Stomach smooth muscle (tissue), 2 donors: ENCODE measurements around the gene MXRA8.
"Not testable (repeated sequence)": the region's sequence is repeated elsewhere in the genome, so short reads cannot be mapped to it uniquely, and the experiment has no call there.

Experiments
- H3K27ac ChIP-seq: one replicate; pipeline ENCODE4 v1.7.0; 2013; ENCODE audit warnings: mild to moderate bottlenecking, low read length, inconsistent platforms
- H3K27me3 ChIP-seq, 2 donors: one replicate each; pipeline ENCODE4 v1.7.0; 2013; ENCODE audit warnings: low read length in 2 of 2; ENCODE audit not compliant: insufficient read depth in 2 of 2, control insufficient read depth in 1 of 2
- H3K36me3 ChIP-seq, 2 donors: one replicate each; pipeline ENCODE4 v1.7.0; 2013; ENCODE audit warnings: low read length in 2 of 2; ENCODE audit not compliant: control insufficient read depth in 2 of 2, insufficient read depth in 2 of 2
- H3K4me1 ChIP-seq: one replicate; pipeline ENCODE4 v1.7.0; 2013; ENCODE audit warnings: low read length; ENCODE audit not compliant: control insufficient read depth, insufficient read depth
- H3K4me3 ChIP-seq, 2 donors: one replicate each; pipeline ENCODE4 v1.7.0; 2013; ENCODE audit warnings: low read length in 2 of 2
- H3K9ac ChIP-seq, 2 donors: one replicate each; pipeline ENCODE4 v1.7.0; 2013; ENCODE audit warnings: low read length in 2 of 2, mild to moderate bottlenecking in 1 of 2
- H3K9me3 ChIP-seq, 2 donors: one replicate each; pipeline ENCODE4 v1.7.0; 2013; ENCODE audit warnings: low read length in 2 of 2; ENCODE audit not compliant: control insufficient read depth in 2 of 2
- donor health status: healthy.
- donor health status: Pancreatic carcinoma.

The MXRA8 gene

GRCh38 chr1:1390675-1391074 is 32.3 kb upstream of the MXRA8 start:
- no peak overlapping the region for H3K27ac ChIP-seq
- peaks cover 6% of the 10 kb centered on the region for H3K4me1 ChIP-seq
- no peaks in the 10 kb centered on the region for H3K27me3 ChIP-seq
- peaks cover 76 to 85% of the 10 kb centered on the region in 2 donors for H3K36me3 ChIP-seq
- no peaks in the 10 kb centered on the region for H3K9me3 ChIP-seq
- H3K4me3 ChIP-seq = no peak overlapping the region
- H3K9ac ChIP-seq = no peak overlapping the region

- Histone ChIP-seq H3K9me3 (no peaks in the 10 kb centered on the region), H3K27me3 (no peaks in the 10 kb centered on the region), H3K9ac (no peak overlapping the region), H3K4me3 (no peak overlapping the region), H3K4me1 (no peaks in the 10 kb centered on the region), H3K36me3 (peaks cover 59 to 62% of the 10 kb centered on the region in 2 donors), H3K27ac (no peak overlapping the region)
These were observed 29.7 kb upstream of the MXRA8 start for GRCh38 chr1:1388078-1388472.

GRCh38 chr1:1387098-1388077 is 29.0 kb upstream of the MXRA8 start:
- H3K4me1 ChIP-seq = no peaks in the 10 kb centered on the region
- H3K9ac ChIP-seq = no peak overlapping the region
- no peak overlapping the region for H3K27ac ChIP-seq
- no peak overlapping the region for H3K4me3 ChIP-seq
- H3K36me3 ChIP-seq = peaks cover 52 to 56% of the 10 kb centered on the region in 2 donors
- H3K27me3 ChIP-seq = no peaks in the 10 kb centered on the region
- H3K9me3 ChIP-seq = no peaks in the 10 kb centered on the region

- H3K9ac ChIP-seq = no peak overlapping the region
- H3K27ac ChIP-seq = no peak overlapping the region
- peaks cover 43 to 44% of the 10 kb centered on the region in 2 donors for H3K36me3 ChIP-seq
- H3K4me1 ChIP-seq = no peaks in the 10 kb centered on the region
- H3K4me3 ChIP-seq = no peak overlapping the region
- H3K27me3 ChIP-seq = no peaks in the 10 kb centered on the region
- H3K9me3 ChIP-seq = no peaks in the 10 kb centered on the region
These were observed 27.6 kb upstream of the MXRA8 start for GRCh38 chr1:1385931-1386330.

- H3K4me3 ChIP-seq, H3K27ac ChIP-seq, H3K27me3 ChIP-seq, H3K4me1 ChIP-seq, H3K9ac ChIP-seq, H3K9me3 ChIP-seq: not testable (repeated sequence)
- peaks cover 38% of the 10 kb centered on the region in 2 donors for H3K36me3 ChIP-seq
These were observed 27.0 kb upstream of the MXRA8 start for GRCh38 chr1:1385339-1385738.

GRCh38 chr1:1381294-1381693 is 22.9 kb upstream of the MXRA8 start:
- Histone ChIP-seq H3K9ac (no peak overlapping the region), H3K4me1 (no peaks in the 10 kb centered on the region), H3K4me3 (no peak overlapping the region), H3K27me3 (no peaks in the 10 kb centered on the region), H3K9me3 (no peaks in the 10 kb centered on the region), H3K36me3 (peaks cover 6 to 11% of the 10 kb centered on the region in 2 donors), H3K27ac (no peak overlapping the region)

- Histone ChIP-seq H3K27me3 (no peaks in the 10 kb centered on the region), H3K4me3 (no peak overlapping the region), H3K4me1 (peaks cover 3% of the 10 kb centered on the region), H3K27ac (no peak overlapping the region), H3K9me3 (no peaks in the 10 kb centered on the region), H3K36me3 (peaks cover 2 to 7% of the 10 kb centered on the region in 2 donors), H3K9ac (no peak overlapping the region)
These were observed 22.5 kb upstream of the MXRA8 start for GRCh38 chr1:1380860-1381259.

- Histone ChIP-seq H3K9ac (no peak overlapping the region), H3K36me3 (peaks cover 7% of the 10 kb centered on the region in 2 donors), H3K27ac (no peak overlapping the region), H3K4me1 (peaks cover 20% of the 10 kb centered on the region), H3K27me3 (no peaks in the 10 kb centered on the region), H3K4me3 (no peak overlapping the region), H3K9me3 (no peaks in the 10 kb centered on the region)
These were observed 19.3 kb upstream of the MXRA8 start for GRCh38 chr1:1377540-1378205.

- no peak overlapping the region for H3K27ac ChIP-seq
- no peak overlapping the region for H3K9ac ChIP-seq
- no peaks in the 10 kb centered on the region for H3K9me3 ChIP-seq
- no peak overlapping the region for H3K4me3 ChIP-seq
- peaks cover 28% of the 10 kb centered on the region for H3K4me1 ChIP-seq
- peaks cover 7% of the 10 kb centered on the region in 2 donors for H3K36me3 ChIP-seq
- H3K27me3 ChIP-seq = no peaks in the 10 kb centered on the region
These were observed 18.3 kb upstream of the MXRA8 start for GRCh38 chr1:1376551-1377226.

GRCh38 chr1:1374929-1375662 is 16.7 kb upstream of the MXRA8 start, which contains the start of gene AURKAIP1:
Gene AURKAIP1, minus strand, starts transcription at chr1:1375207. Its CDS starts 451 bp downstream, at chr1:1374756.
- Histone ChIP-seq H3K27ac (peak within 1 kb of the TSS; percentile 92), H3K4me1 (peaks cover 30% of the 10 kb centered on the region)

More at GRCh38 chr1:1374929-1375662, 16.7 kb upstream of the MXRA8 start, which contains the start of gene AURKAIP1:
- no peaks in the 10 kb centered on the region for H3K27me3 ChIP-seq
- peaks cover 3 to 7% of the 10 kb centered on the region in 2 donors for H3K36me3 ChIP-seq
- H3K9me3 ChIP-seq = no peaks in the 10 kb centered on the region
- peak within 1 kb of the TSS; percentile 89 to 96 for H3K9ac ChIP-seq
- peak within 1 kb of the TSS; percentile 85 to 86 for H3K4me3 ChIP-seq
